HepG2 (cell line): ENCODE measurements around the gene USP9X. TPM values are rescaled to one million over a fixed set of nuclear protein-coding genes. Genes with fewer than 3 reads are reported as not detected.
A peak's percentile ranks its signal among the peaks of the same experiment; 100 is the strongest.

ENCODE experiments used
- ATAC-seq: fragments of 200-7000 bp; cut with Tn5 transposase; 3 replicates; pipeline ENCODE4 v1.9.1; 2020; ENCODE audit warnings: mild to moderate bottlenecking, moderate library complexity
- BruUV-seq: library from RNA; stranded (reverse); fragments of 400-500 nt; replicated peaks from 2 replicates; lab custom pipeline; 2021; lab: Mats Ljungman, UMichigan
- CTCF ChIA-PET: fragments of 300-600 bp; formaldehyde crosslinking; extraction: SDS; loops from one replicate; lab custom pipeline; 2021; ENCODE audit warnings: low total read pairs, inconsistent platforms, low intra/inter-chr PET ratio; lab: Yijun Ruan, JAX
- POLR2A ChIA-PET: fragments of 350-600 bp; sonication (Branson Sonifier 250); formaldehyde crosslinking; loops from one replicate; lab custom pipeline; 2020; ENCODE audit warnings: antibody characterized with exemption, inconsistent platforms; lab: Yijun Ruan, JAX
- DNase-seq: peaks from one replicate; pipeline ENCODE4 v3.0.0-alpha.2; 2015; ENCODE audit warnings: low spot score
- FAIRE-seq: peaks from 3 replicates; lab custom pipeline; 2011; peaks lifted over from hg19 to GRCh38; lab: Jason Lieb, UNC
- H2AFZ ChIP-seq: one replicate; pipeline ENCODE4 v1.6.1; 2011; ENCODE audit warnings: low read length, inconsistent platforms
- H3K27ac ChIP-seq: fragments of 300-600 bp; 3 replicates; pipeline ENCODE4 v1.8.0; 2011; ENCODE audit warnings: mixed run types, mild to moderate bottlenecking, mixed read lengths, low read length, inconsistent platforms; ENCODE audit not compliant: insufficient read depth; ENCODE audit errors: extremely low read length
- H3K27me3 ChIP-seq, 2 experiments: fragments of 200-600 bp in 1 of 2; 2 replicates in 1 of 2; 3 replicates in 1 of 2; pipeline versions ENCODE4 v1.6.0 to v1.8.0; 2011; ENCODE audit warnings: low read length in 2 of 2, mild to moderate bottlenecking in 2 of 2, moderate library complexity in 2 of 2, inconsistent platforms in 1 of 2; ENCODE audit not compliant: insufficient read depth in 2 of 2, control insufficient read depth in 1 of 2
- H3K36me3 ChIP-seq, 2 experiments: fragments of 200-600 bp in 1 of 2; replicated peaks in 1 of 2; 2 replicates in 1 of 2; 3 replicates in 1 of 2; pipeline versions ENCODE4 v1.5.1 to v1.8.0; 2011; ENCODE audit warnings: low read length in 2 of 2, inconsistent platforms in 1 of 2; ENCODE audit not compliant: insufficient read depth in 2 of 2, control insufficient read depth in 1 of 2
- H3K4me1 ChIP-seq: 2 replicates; pipeline ENCODE4 v1.5.1; 2012; ENCODE audit warnings: low read length, inconsistent platforms; ENCODE audit not compliant: insufficient read depth
- H3K4me2 ChIP-seq: 2 replicates; pipeline ENCODE4 v1.6.0; 2011; ENCODE audit warnings: low read depth, low read length, inconsistent platforms
- H3K4me3 ChIP-seq, 3 experiments: fragments of 200-600 bp in 1 of 3; sonication (generic), shearing (Covaris generic) in 1 of 3; replicated peaks in 1 of 3; 2 replicates each; pipeline ENCODE4 v1.5.1; 2011 to 2016; ENCODE audit warnings: low read length in 3 of 3, inconsistent platforms in 2 of 3, low read depth in 2 of 3, mild to moderate bottlenecking in 2 of 3, control low read depth in 1 of 3, mixed read lengths in 1 of 3; ENCODE audit not compliant: insufficient read depth in 1 of 3
- H3K79me2 ChIP-seq: one replicate; pipeline ENCODE4 v1.6.1; 2011; ENCODE audit warnings: low read length, inconsistent platforms; ENCODE audit not compliant: insufficient read depth
- H3K9ac ChIP-seq: 2 replicates; pipeline ENCODE4 v1.6.0; 2011; ENCODE audit warnings: mild to moderate bottlenecking, low read depth, low read length, inconsistent platforms; ENCODE audit not compliant: insufficient read depth
- H3K9me3 ChIP-seq: 2 replicates; pipeline ENCODE4 v1.5.1; 2012; ENCODE audit warnings: mild to moderate bottlenecking, low read length
- H4K20me1 ChIP-seq: 2 replicates; pipeline ENCODE4 v1.6.0; 2011; ENCODE audit warnings: inconsistent platforms, mild to moderate bottlenecking, low read length, moderate library complexity; ENCODE audit not compliant: insufficient read depth
- AHDC1 ChIP-seq: sonication (generic); formaldehyde crosslinking; IDR thresholded peaks from 2 replicates; pipeline ENCODE4 v1.5.1; 2020; ENCODE audit warnings: mild to moderate bottlenecking, missing genetic modification reagents, borderline replicate concordance
- BCL6 ChIP-seq: IDR thresholded peaks from 2 replicates; pipeline ENCODE4 v1.6.1; 2016; ENCODE audit warnings: missing genetic modification reagents, missing compliant biosample characterization
- CENPT ChIP-seq: sonication (generic); formaldehyde crosslinking; IDR thresholded peaks from 2 replicates; pipeline ENCODE4 v1.8.0; 2022; ENCODE audit warnings: low read depth, mild to moderate bottlenecking, moderate library complexity, missing genetic modification reagents
- CTCF ChIP-seq: sonication (generic); formaldehyde crosslinking; IDR thresholded peaks from 2 replicates; pipeline ENCODE4 v1.5.0; 2020; ENCODE audit warnings: mild to moderate bottlenecking, missing genetic modification reagents, moderate library complexity
- HES4 ChIP-seq: sonication (generic); formaldehyde crosslinking; IDR thresholded peaks from 2 replicates; pipeline ENCODE4 v1.9.0; 2021; ENCODE audit warnings: mild to moderate bottlenecking, missing genetic modification reagents, borderline replicate concordance
- ZNF589 ChIP-seq: sonication (generic); formaldehyde crosslinking; conservative IDR thresholded peaks from 2 replicates; pipeline ENCODE4 v1.8.0; 2022; ENCODE audit warnings: mild to moderate bottlenecking, moderate library complexity, missing genetic modification reagents
- ZNF776 ChIP-seq: sonication (generic); formaldehyde crosslinking; IDR thresholded peaks from 2 replicates; pipeline ENCODE4 v1.4.0; 2020; ENCODE audit warnings: mild to moderate bottlenecking, missing genetic modification reagents
- ZNF777 ChIP-seq: sonication (generic); formaldehyde crosslinking; IDR thresholded peaks from 2 replicates; pipeline ENCODE4 v1.4.0; 2020; ENCODE audit warnings: missing genetic modification reagents
- WGBS: methylation state at CpG from one replicate; pipeline ENCODE4 v1.1.6; 2017; ENCODE audit warnings: low lambda C conversion rate; 5-methylcytosine and 5-hydroxymethylcytosine counted together
- in situ Hi-C: cut with HindIII; loops from 2 replicates; pipeline ENCODE4 v1.10.0; 2017; ENCODE audit warnings: low pct_unique_long_range_greater_than_20kb; ENCODE audit not compliant: extremely low pct_ligation_motif_present
- intact Hi-C: fragments of 100-400 bp; cut with micrococcal nuclease; formaldehyde crosslinking; loops from one replicate; pipeline ENCODE4 v1.10.0; 2022; ENCODE audit not compliant: unreplicated experiment
- polyA plus RNA-seq, 8 experiments: library from polyadenylated mRNA; depleted of rRNA in 3 of 8; stranded (reverse) in 7 of 8; unstranded in 1 of 8; fragments of >200 nt; fragmentation: Illumina TruSeq in 4 of 8; extraction: Trizol in 4 of 8; gene quantifications; 2 replicates each; pipeline versions ENCODE4 v1.2.1 to v1.2.3, GENCODE V29; 2011 to 2016; ENCODE audit warnings: low read depth in 4 of 8, missing spikeins in 1 of 8, mixed read lengths in 1 of 8; ENCODE audit not compliant: insufficient read depth in 1 of 8
- total RNA-seq, 5 experiments: library from RNA; depleted of rRNA; stranded (reverse); fragments of >200 nt; fragmentation: Illumina TruSeq; extraction: Trizol; gene quantifications; 2 replicates each; pipeline ENCODE4 v1.2.3, GENCODE V29; 2016; ENCODE audit warnings: low read depth in 1 of 5
- TF ChIP-seq, protein P1 (sequence below): sonication (generic); formaldehyde crosslinking; IDR thresholded peaks from 2 replicates; pipeline ENCODE4 v1.4.0; 2020; ENCODE audit warnings: mild to moderate bottlenecking, missing genetic modification reagents
- TF ChIP-seq, protein P2 (sequence below): sonication (generic); formaldehyde crosslinking; IDR thresholded peaks from 2 replicates; pipeline ENCODE4 v1.4.0; 2020; ENCODE audit warnings: missing genetic modification reagents
- TF ChIP-seq, protein P3 (sequence below): sonication (generic); formaldehyde crosslinking; IDR thresholded peaks from 2 replicates; pipeline ENCODE4 v1.4.0; 2020; ENCODE audit warnings: low read depth, mild to moderate bottlenecking, missing genetic modification reagents

USP9X gene
- total and polyA plus RNA-seq, 2 of the 13 experiments (the other 11 are each of a cell fraction or from before 2014, with no cell fraction given), result 22.2 to 40.5 TPM

GRCh38 chrX:41082783-41083182 is 2.5 kb upstream of the USP9X start (continued):
- no peak for TF ChIP-seq CTCF (CRISPR knock-in tag)
- TF ChIP-seq, protein P1, sequence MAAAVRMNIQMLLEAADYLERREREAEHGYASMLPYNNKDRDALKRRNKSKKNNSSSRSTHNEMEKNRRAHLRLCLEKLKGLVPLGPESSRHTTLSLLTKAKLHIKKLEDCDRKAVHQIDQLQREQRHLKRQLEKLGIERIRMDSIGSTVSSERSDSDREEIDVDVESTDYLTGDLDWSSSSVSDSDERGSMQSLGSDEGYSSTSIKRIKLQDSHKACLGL (CRISPR knock-in tag), result no peak
- no peak for TF ChIP-seq ZNF776 (CRISPR knock-in tag)
- no peak for TF ChIP-seq CENPT (CRISPR knock-in tag)
- TF ChIP-seq, protein P2, sequence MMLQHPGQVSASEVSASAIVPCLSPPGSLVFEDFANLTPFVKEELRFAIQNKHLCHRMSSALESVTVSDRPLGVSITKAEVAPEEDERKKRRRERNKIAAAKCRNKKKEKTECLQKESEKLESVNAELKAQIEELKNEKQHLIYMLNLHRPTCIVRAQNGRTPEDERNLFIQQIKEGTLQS (CRISPR knock-in tag), result no peak
- TF ChIP-seq ZNF589 (CRISPR knock-in tag), result no peak

DNA sequence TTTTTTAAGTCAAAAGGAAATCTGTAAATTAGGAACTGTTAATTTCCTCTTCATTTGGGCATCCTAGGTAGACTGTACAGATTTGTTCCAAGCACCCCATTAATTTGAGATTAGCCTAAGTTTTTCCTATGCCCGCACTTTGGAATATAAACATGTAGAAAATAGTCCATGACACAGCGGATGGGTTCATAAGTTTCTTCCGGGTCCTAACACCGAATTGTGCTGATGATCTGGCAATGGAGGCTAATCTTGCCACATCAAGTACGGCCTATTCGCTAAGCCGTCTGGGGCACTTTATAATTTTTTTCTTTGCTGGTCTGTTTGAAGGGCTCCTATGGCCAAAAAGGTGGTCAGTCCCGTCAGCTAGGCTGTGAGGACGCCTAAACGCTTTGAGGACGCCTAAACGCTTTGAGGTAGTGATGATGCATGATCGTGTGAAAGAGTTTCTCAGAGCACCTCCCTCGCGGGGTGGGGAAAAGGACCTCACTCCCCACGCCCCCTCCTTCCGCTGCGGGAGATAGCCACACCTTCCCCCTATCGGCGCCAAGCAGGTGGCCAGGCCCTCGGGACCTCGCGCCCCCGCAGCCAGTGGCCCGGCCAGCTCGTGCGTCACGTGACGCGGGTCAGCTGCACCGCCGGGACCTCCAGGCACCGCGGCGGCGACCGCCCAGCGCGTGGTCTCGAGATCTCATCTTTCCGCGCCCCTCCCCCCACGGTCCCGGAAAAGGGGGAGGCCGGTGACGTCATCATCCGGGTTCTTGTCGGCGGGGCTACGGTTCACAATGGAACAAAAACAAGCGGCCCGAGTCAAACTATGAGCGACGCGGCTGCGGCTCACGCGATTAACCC is 977 bp upstream of the USP9X start:
- H3K9ac ChIP-seq, result peak overlapping the region; percentile 97
- H3K4me1 ChIP-seq, result peaks cover 17% of the 10 kb centered on the region
- peak overlapping the region; percentile 100 for H3K27ac ChIP-seq
- H4K20me1 ChIP-seq, result peaks cover 25% of the 10 kb centered on the region; the same call in 1 of the 2 replicates
- H3K9me3 ChIP-seq, result no peaks in the 10 kb centered on the region
- peak; percentile 79 for ATAC-seq
- H3K4me3 ChIP-seq, result peak overlapping the region; percentile 84 to 96 (median 85)
- POLR2A ChIA-PET, result interaction anchor here (0.7 to 3.9 kb wide), 8 partner anchors 10 to 120 kb away, joined by 3 to 19 read pairs (median 6); no protein-coding TSS in a partner anchor
- DNase-seq, result peak; percentile 87
- TSS peak; percentile 94 for BruUV-seq
- intact Hi-C loops (loop anchor here (2.0 kb wide), 1 partner anchor 73 kb away; no protein-coding TSS in a partner anchor), in situ Hi-C loops (no loop called here)
- FAIRE-seq, result peak; percentile 94
- H2AFZ ChIP-seq, result no peak overlapping the region
- H3K36me3 ChIP-seq, result no peaks in the 10 kb centered on the region
- peak overlapping the region; percentile 87 for H3K4me2 ChIP-seq
- CTCF ChIA-PET, result no interaction called here
- H3K27me3 ChIP-seq, result no peaks in the 10 kb centered on the region
- 0% methylated on average over 7 of the region's 58 CpGs for WGBS
- H3K79me2 ChIP-seq, result peaks cover 38% of the 10 kb centered on the region
- TF ChIP-seq, protein P3, sequence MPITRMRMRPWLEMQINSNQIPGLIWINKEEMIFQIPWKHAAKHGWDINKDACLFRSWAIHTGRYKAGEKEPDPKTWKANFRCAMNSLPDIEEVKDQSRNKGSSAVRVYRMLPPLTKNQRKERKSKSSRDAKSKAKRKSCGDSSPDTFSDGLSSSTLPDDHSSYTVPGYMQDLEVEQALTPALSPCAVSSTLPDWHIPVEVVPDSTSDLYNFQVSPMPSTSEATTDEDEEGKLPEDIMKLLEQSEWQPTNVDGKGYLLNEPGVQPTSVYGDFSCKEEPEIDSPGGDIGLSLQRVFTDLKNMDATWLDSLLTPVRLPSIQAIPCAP (CRISPR knock-in tag), result no peak
- TF ChIP-seq AHDC1 (CRISPR knock-in tag) (no peak), ZNF777 (no peak), BCL6 (CRISPR knock-in tag) (0 out of 2 replicates have a peak, but pooled peaks have one; percentile 6), HES4 (CRISPR knock-in tag) (no peak)
